ENCODE measurements around the gene PARD6A.

Gene PARD6A

GRCh38 chr16:67697422-67698185 lies 36.8 kb downstream of the PARD6A start:
- no peak for DNase-seq

GRCh38 chr16:67699265-67699664 lies 38.5 kb downstream of the PARD6A start:
- no peak for DNase-seq

- DNase-seq = no peak
These were observed 40.7 kb downstream of the PARD6A start for GRCh38 chr16:67701420-67701819.

GRCh38 chr16:67702130-67702529 lies 41.4 kb downstream of the PARD6A start:
- no peak for DNase-seq

GRCh38 chr16:67703626-67704025 lies 42.9 kb downstream of the PARD6A start:
- no peak for DNase-seq

- DNase-seq = no peak
These were observed 43.4 kb downstream of the PARD6A start for GRCh38 chr16:67704110-67704509.

GRCh38 chr16:67707210-67707609 lies 46.5 kb downstream of the PARD6A start:
- DNase-seq = no peak

GRCh38 chr16:67707790-67708189 lies 47.0 kb downstream of the PARD6A start:
- DNase-seq = no peak

GRCh38 chr16:67708368-67708771 lies 47.6 kb downstream of the PARD6A start:
- no peak for DNase-seq

GRCh38 chr16:67709050-67709449 lies 48.3 kb downstream of the PARD6A start:
- no peak for DNase-seq

GRCh38 chr16:67710607-67711006 lies 49.8 kb downstream of the PARD6A start:
- DNase-seq = no peak
